ENCODE measurements around the gene NTN1. TPM values are rescaled to one million over a fixed set of nuclear protein-coding genes. Genes with fewer than 3 reads are reported as not detected.
"Not testable (repeated sequence)": the region's sequence is repeated elsewhere in the genome, so short reads cannot be mapped to it uniquely, and the experiment has no call there.

Gene NTN1
- 22.7 and 22.8 TPM in 2 replicates for total RNA-seq (2014; rRNA removed; shearing (Covaris generic))

GRCh38 chr17:9021158-9021991, at the start of gene NTN1:
TSS of gene NTN1 (plus strand) at chr17:9021510. CDS start at chr17:9022374, 864 bp downstream.
- peaks cover 18% of the 10 kb centered on the region for H3K4me1 ChIP-seq (replicated peaks)
- no peaks in the 10 kb centered on the region for H3K27me3 ChIP-seq (replicated peaks)
- 0 out of 2 replicates have a peak, but pooled peaks cover 7% of the 10 kb centered on the region for H3K36me3 ChIP-seq
- peak within 1 kb of the TSS; percentile 56; the same call in 1 of the 2 replicates for H3K27ac ChIP-seq
- no peaks in the 10 kb centered on the region for H3K9me3 ChIP-seq (replicated peaks)
- DNase-seq (ENCODE audit: low read depth in 1 of 2, low spot score in 2 of 2), result peak; percentile 57 to 67
- peak within 1 kb of the TSS; percentile 83 for H3K4me3 ChIP-seq

DNA sequence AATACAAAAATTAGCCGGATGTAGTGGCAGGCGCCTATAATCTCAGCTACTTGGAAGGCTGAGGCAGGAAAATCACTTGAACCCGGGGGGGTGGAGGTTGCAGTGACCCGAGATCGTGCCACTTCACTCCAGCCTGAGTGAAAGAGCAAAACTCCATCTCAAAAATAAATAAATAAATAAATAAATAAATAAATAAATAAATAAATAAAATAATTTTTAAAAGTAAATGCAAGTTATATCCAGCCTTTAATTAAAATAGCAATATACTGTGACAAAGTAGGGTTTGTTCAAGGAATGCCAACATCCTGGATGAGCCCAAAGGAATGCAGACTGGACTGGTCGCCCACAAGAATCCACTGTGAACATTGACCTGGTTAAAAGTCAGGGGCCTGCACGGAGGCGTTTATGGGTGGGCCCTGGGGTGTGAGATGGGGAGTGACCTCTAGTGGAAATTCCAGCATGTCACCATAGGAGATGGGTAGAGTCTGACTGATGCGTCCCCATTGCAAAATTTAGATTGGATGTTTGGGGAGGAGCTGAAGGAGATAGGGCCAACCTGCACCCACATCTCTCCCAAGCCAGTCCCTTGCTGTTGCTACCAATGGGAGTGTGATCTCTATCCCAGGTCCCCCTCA, 46.1 kb upstream of the NTN1 start:
- DNase-seq (ENCODE audit: low read depth in 1 of 2, low spot score in 2 of 2), result no peak
- Histone ChIP-seq H3K36me3 (no peaks in the 10 kb centered on the region), H3K4me1 (replicated peaks) (no peaks in the 10 kb centered on the region), H3K27ac (no peak overlapping the region), H3K9me3 (replicated peaks) (no peaks in the 10 kb centered on the region), H3K27me3 (replicated peaks) (no peaks in the 10 kb centered on the region), H3K4me3 (no peak overlapping the region)

DNA sequence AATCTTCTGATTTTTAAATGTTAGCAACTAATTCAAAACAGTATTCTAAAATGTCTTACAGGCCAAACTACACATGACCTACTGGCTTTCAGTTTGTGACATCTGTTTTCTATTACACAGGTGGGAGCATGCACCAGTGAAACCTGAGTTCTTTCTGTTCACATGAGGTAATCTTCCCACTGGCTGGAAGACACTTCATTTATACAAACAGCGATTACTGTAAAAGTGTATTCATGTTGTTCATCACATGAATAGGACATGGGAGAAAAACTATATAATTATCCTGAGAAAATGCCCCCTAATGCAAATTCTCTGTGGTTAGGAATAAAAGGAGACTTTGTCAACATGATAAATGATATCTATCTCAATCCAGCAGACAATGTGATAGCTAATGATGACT, 44.7 kb upstream of the NTN1 start:
- no peaks in the 10 kb centered on the region for H3K9me3 ChIP-seq (replicated peaks)
- H3K36me3 ChIP-seq, result no peaks in the 10 kb centered on the region
- no peaks in the 10 kb centered on the region for H3K27me3 ChIP-seq (replicated peaks)
- no peak overlapping the region for H3K4me3 ChIP-seq
- H3K27ac ChIP-seq, result no peak overlapping the region
- DNase-seq (ENCODE audit: low read depth in 1 of 2, low spot score in 2 of 2), result no peak
- H3K4me1 ChIP-seq (replicated peaks), result no peaks in the 10 kb centered on the region

GRCh38 chr17:8979715-8980114, 41.6 kb upstream of the NTN1 start:
- Histone ChIP-seq H3K9me3 (replicated peaks) (no peaks in the 10 kb centered on the region), H3K36me3 (no peaks in the 10 kb centered on the region), H3K4me3 (no peak overlapping the region), H3K27me3 (replicated peaks) (no peaks in the 10 kb centered on the region), H3K27ac (no peak overlapping the region), H3K4me1 (replicated peaks) (no peaks in the 10 kb centered on the region)
- no peak for DNase-seq (ENCODE audit: low read depth in 1 of 2, low spot score in 2 of 2)

DNA sequence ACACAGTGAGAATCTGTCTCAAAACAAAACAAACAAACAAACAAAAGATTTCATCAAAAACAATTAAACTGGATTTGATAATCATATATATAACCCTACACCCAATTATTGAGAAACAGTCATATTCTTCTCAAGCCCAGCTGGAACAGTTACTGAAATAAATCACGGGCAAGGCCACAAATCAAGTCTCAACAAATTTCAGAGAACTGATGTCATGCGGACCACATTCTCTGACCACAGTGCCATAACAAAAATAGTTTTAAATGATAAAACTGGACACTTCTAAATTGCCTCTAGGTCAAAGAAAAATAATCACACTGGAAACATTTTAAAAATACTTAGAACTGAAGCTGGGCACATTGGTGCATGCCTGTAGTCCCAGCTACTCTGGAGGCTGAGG, 39.9 kb upstream of the NTN1 start:
- Histone ChIP-seq H3K4me3 (no peak overlapping the region), H3K4me1 (replicated peaks) (no peaks in the 10 kb centered on the region), H3K27me3 (replicated peaks) (no peaks in the 10 kb centered on the region), H3K36me3 (no peaks in the 10 kb centered on the region), H3K9me3 (replicated peaks) (no peaks in the 10 kb centered on the region), H3K27ac (no peak overlapping the region)
- DNase-seq (ENCODE audit: low read depth in 1 of 2, low spot score in 2 of 2), result no peak

GRCh38 chr17:8984225-8984624, 37.1 kb upstream of the NTN1 start:
- H3K4me3 ChIP-seq; DNase-seq (ENCODE audit: low read depth in 1 of 2, low spot score in 2 of 2); H3K9me3 ChIP-seq (replicated peaks); H3K36me3 ChIP-seq; H3K4me1 ChIP-seq (replicated peaks); H3K27ac ChIP-seq; H3K27me3 ChIP-seq (replicated peaks): not testable (repeated sequence)

DNA sequence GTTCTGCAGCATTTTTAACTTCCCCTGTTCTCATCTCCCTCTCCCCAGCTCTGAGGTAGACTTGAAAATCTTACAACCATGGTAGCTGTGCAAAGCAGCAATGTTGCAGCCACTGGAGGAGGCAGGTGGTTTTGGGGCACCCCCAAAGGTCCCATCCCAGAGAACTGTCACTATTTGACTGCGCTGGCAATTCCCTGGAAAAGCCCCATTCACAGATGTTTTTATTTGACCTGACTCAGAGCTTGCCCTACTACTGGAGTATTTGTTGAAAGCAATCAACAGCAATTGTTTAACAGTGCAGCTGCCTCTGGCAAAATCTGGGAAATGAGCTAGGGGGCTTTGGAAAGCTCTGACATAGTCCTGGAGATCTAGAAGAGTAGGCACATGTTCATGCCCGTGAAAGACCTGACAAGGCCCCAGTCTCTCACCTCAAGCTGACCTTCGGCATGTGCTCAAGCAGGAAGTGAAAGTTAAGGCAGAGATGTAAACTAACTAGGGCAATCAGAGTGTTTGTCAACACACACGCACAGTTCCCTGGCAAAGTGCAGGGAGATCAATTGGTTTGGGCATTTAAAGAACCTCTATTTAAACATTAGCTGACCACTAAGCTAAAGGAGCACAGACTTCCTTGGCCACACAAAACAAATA, 36.1 kb upstream of the NTN1 start:
- no peaks in the 10 kb centered on the region for H3K4me1 ChIP-seq (replicated peaks)
- no peaks in the 10 kb centered on the region for H3K27me3 ChIP-seq (replicated peaks)
- H3K27ac ChIP-seq, result no peak overlapping the region
- no peaks in the 10 kb centered on the region for H3K36me3 ChIP-seq
- no peaks in the 10 kb centered on the region for H3K9me3 ChIP-seq (replicated peaks)
- no peak for DNase-seq (ENCODE audit: low read depth in 1 of 2, low spot score in 2 of 2)
- no peak overlapping the region for H3K4me3 ChIP-seq

DNA sequence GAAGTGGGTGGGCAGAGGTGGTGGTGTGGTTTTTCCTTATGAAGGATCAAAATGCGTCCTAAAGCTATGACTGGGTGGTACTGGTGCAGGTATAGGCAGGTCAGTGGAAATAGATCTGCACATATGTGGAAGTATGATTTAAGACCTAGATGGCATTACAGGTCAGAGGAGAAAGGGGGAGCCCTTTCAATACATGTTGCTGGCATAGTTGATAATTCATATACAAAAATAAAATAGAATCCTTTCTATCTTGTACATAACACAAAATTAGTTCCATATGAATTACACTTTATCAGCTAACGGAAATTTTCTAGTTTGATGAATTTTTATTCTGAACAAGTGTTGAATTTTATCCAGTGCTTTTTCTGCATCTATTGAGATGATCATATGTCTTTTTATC, 35.0 kb upstream of the NTN1 start:
- DNase-seq (ENCODE audit: low read depth in 1 of 2, low spot score in 2 of 2), result no peak
- Histone ChIP-seq H3K4me1 (replicated peaks) (no peaks in the 10 kb centered on the region), H3K27ac (no peak overlapping the region), H3K27me3 (replicated peaks) (no peaks in the 10 kb centered on the region), H3K4me3 (no peak overlapping the region), H3K9me3 (replicated peaks) (no peaks in the 10 kb centered on the region), H3K36me3 (no peaks in the 10 kb centered on the region)

GRCh38 chr17:8988263-8988935, 32.9 kb upstream of the NTN1 start:
- H3K36me3 ChIP-seq; H3K4me3 ChIP-seq; DNase-seq (ENCODE audit: low read depth in 1 of 2, low spot score in 2 of 2); H3K4me1 ChIP-seq (replicated peaks); H3K27me3 ChIP-seq (replicated peaks); H3K27ac ChIP-seq; H3K9me3 ChIP-seq (replicated peaks): not testable (repeated sequence)

GRCh38 chr17:8991514-8992285, 29.6 kb upstream of the NTN1 start:
- Histone ChIP-seq H3K4me3 (no peak overlapping the region), H3K4me1 (replicated peaks) (no peaks in the 10 kb centered on the region), H3K27ac (no peak overlapping the region), H3K9me3 (replicated peaks) (no peaks in the 10 kb centered on the region), H3K27me3 (replicated peaks) (no peaks in the 10 kb centered on the region), H3K36me3 (no peaks in the 10 kb centered on the region)
- peak; percentile 28 to 68 for DNase-seq (ENCODE audit: low read depth in 1 of 2, low spot score in 2 of 2)

GRCh38 chr17:8994319-8994718, 27.0 kb upstream of the NTN1 start:
- H3K27me3 ChIP-seq (replicated peaks), result no peaks in the 10 kb centered on the region
- H3K36me3 ChIP-seq, result no peaks in the 10 kb centered on the region
- peak; percentile 22 to 56 for DNase-seq (ENCODE audit: low read depth in 1 of 2, low spot score in 2 of 2)
- H3K4me1 ChIP-seq (replicated peaks), result peaks cover 3% of the 10 kb centered on the region; the same call in 1 of the 2 replicates
- H3K9me3 ChIP-seq (replicated peaks), result no peaks in the 10 kb centered on the region
- no peak overlapping the region for H3K27ac ChIP-seq
- no peak overlapping the region for H3K4me3 ChIP-seq

- H3K4me1 ChIP-seq (replicated peaks), result peaks cover 3% of the 10 kb centered on the region; the same call in 1 of the 2 replicates
- H3K27ac ChIP-seq, result no peak overlapping the region
- H3K4me3 ChIP-seq, result no peak overlapping the region
- no peaks in the 10 kb centered on the region for H3K36me3 ChIP-seq
- no peaks in the 10 kb centered on the region for H3K9me3 ChIP-seq (replicated peaks)
- H3K27me3 ChIP-seq (replicated peaks), result no peaks in the 10 kb centered on the region
- no peak for DNase-seq (ENCODE audit: low read depth in 1 of 2, low spot score in 2 of 2)
Measured at GRCh38 chr17:8995711-8996110, 25.6 kb upstream of the NTN1 start.

DNA sequence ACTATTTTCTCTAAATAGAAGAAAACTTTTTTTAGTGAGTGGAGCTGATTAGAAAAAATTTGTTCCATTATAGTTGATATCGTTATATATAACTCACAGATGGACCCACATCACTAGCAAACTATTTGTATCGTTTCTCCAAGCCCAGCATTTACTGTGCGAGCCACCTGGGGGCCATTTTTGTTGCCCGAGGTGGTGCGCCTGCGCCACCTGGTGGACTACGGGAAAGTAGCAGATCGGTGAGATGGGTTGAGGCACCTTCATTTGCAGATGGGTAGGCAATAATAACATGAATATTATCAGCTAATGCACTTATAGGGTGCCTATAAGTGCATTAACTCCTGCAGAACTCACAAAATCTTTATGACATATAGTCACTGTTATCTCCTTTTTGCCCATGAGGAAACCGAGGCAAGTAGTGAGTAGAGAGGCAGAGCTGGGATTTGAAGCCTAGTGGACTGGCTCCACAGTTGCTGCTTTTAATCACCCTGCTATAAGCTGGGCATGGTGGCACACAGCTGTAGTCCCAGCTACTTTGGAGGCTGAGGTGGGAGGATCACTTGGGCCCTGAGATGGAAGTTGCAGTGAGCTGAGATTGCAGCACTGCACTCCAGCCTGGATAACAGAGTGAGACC, 23.2 kb upstream of the NTN1 start:
- H3K27ac ChIP-seq, result no peak overlapping the region
- H3K4me1 ChIP-seq (replicated peaks), result peaks cover 10% of the 10 kb centered on the region
- H3K9me3 ChIP-seq (replicated peaks), result no peaks in the 10 kb centered on the region
- H3K4me3 ChIP-seq, result no peak overlapping the region
- H3K36me3 ChIP-seq, result no peaks in the 10 kb centered on the region
- no peaks in the 10 kb centered on the region for H3K27me3 ChIP-seq (replicated peaks)
- peak; percentile 44 to 63 for DNase-seq (ENCODE audit: low read depth in 1 of 2, low spot score in 2 of 2)

Measured in SJSA1 (cell line).